Skeletal muscle cell (primary cell): ENCODE results near the gene HSFX2.
"Not testable (repeated sequence)": the region's sequence is repeated elsewhere in the genome, so short reads cannot be mapped to it uniquely, and the experiment has no call there.

ENCODE experiments used
- DNase-seq: peaks from one replicate; pipeline ENCODE4 v3.0.0-alpha.2; 2010; ENCODE audit warnings: low read depth
- H3K4me3 ChIP-seq: 2 replicates; pipeline ENCODE4 v1.5.1; 2011; ENCODE audit warnings: low read depth, mild to moderate bottlenecking, control low read depth, low read length, moderate library complexity

HSFX2 gene

DNA sequence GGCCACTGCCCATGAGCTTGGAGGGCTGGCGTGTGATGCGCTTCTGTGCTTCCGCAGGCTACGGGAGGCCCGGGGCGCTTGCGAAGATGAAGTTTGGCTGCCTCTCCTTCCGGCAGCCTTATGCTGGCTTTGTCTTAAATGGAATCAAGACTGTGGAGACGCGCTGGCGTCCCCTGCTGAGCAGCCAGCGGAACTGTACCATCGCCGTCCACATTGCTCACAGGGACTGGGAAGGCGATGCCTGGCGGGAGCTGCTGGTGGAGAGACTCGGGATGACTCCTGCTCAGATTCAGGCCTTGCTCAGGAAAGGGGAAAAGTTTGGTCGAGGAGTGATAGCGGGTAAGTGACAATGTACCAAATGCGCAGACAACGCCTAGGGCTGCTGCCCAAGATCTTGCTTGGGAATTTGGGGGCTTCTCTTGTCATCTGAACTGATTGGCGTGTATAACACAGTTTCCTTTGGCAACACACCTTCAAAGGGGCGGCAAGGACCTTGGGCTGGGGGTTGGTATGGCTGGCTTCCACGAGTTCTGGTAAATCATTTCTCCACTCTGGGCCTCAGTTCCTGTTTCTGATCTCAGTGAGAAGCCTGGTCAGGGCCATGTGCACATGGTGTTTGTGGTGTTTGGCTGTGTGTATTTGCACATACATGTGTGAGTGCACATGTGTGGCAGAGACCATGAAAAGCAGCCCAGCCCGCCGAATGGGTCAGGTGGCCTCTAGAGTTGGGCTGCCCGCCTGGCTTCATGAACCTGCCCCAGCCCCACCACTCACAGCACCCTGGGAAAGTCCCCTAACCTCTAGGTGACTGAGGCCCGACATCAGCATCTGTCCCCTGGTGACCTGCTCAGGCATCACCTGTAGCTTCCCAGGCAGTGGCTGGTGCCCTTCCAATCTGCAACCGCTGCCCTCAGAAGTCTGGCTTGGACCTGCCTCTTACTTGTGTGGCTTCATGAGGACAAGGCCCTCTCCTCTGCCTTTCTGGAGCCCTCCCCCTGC, 49.3 kb downstream of the HSFX2 start:
- not testable (repeated sequence) for H3K4me3 ChIP-seq, DNase-seq
